Effector CD8-positive, alpha-beta T cell (primary cell): ENCODE results near the gene CALHM4.

Source experiments
- DNase-seq: peaks from one replicate; lab custom pipeline; 2025; lab: John Stamatoyannopoulos, UW
- total RNA-seq, 4 experiments: gene quantifications; one replicate each; lab custom pipeline; 2026; lab: John Stamatoyannopoulos, UW

Gene CALHM4, protein sequence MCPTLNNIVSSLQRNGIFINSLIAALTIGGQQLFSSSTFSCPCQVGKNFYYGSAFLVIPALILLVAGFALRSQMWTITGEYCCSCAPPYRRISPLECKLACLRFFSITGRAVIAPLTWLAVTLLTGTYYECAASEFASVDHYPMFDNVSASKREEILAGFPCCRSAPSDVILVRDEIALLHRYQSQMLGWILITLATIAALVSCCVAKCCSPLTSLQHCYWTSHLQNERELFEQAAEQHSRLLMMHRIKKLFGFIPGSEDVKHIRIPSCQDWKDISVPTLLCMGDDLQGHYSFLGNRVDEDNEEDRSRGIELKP
- 0 to 0.36 (median 0) reads per million in 4 experiments for total RNA-seq

DNA sequence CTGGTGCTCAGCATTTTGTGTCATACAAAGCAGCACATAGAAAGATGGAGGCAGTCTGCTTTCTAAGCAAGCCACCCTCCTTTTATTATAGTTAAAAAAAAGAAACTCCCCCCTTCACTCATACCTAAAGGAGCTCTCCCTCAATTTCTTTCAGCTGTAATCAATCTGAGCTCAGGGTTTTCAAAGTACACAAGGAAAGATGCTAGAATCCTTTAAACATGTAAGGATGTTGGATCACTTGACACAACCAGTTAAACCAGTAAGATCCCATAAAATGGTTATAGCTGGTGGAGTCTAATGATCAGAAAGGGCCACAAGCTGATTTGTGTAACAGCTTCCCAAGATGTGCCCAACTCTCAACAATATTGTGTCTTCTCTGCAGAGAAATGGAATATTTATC, at the start of gene CALHM4:
Gene CALHM4 (plus strand): TSS at position 301 of the 400 bp plus-strand sequence. CDS start 43 bp downstream, at position 344.
- no peak for DNase-seq

DNA sequence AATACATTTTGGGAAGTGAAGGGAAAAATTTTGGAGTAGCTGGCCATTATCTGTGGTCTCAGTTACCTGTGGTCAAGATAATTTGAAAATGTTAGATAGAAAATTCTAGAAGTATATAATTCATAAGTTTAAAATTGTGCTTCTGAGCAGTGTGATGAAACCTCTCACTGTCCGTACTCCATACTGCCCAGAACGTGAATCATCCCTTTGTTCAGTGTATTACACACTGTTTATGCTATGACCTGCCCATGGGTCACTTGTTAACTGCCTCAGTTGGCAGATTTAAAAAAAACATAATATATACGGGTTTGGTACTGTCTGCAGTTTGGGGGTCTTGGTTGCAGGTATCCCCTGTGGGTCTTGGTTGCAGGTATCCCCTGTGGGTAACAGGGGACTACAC, 46.2 kb upstream of the CALHM4 start:
- DNase-seq: no peak

DNA sequence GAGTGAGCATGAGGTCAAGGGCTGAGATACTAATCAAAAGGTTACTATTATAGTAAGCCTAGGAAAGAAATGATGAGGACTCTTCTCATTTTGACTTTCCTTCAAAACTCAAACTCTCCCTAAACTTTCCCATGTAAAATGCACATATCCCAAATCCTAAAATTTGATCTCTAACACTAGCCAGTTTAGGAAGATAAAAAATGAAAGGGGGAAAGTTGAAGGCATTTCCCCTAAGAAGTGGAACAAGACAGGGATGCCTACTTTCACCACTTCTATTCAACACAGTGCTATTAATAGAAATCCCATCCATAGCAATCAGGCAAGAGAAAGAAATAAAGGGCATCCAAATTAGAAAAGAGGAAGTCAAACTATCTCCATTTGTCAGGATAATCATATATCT, 45.0 kb upstream of the CALHM4 start:
- no peak for DNase-seq

DNA sequence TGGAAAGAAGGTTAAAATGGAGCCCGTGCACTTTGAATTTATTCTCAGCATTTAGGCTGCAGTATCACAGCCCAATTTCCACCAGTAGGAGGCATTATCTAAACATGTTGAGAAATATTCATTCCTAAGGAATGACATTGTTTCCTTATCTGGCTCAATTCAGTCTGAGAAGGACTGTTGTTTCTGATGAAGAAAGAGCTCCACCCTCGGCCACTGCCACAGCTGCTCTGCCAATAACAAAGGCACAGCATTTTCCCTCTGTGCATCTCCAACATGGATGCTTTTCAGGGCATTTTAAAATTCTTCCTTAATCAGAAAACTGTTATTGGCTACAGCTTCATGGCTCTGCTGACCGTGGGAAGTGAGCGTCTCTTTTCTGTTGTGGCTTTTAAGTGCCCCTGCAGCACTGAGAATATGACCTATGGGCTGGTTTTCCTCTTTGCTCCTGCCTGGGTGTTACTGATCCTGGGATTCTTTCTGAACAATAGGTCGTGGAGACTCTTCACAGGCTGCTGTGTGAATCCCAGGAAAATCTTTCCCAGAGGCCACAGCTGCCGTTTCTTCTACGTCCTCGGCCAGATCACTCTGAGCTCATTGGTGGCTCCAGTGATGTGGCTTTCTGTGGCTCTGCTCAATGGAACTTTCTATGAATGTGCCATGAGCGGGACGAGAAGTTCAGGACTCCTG, 42.0 kb upstream of the CALHM4 start, which contains the start of gene CALHM5:
Gene CALHM5 (plus strand): TSS at position 216 of the 687 bp plus-strand sequence. CDS start 58 bp downstream, at position 274.
- no peak for DNase-seq

DNA sequence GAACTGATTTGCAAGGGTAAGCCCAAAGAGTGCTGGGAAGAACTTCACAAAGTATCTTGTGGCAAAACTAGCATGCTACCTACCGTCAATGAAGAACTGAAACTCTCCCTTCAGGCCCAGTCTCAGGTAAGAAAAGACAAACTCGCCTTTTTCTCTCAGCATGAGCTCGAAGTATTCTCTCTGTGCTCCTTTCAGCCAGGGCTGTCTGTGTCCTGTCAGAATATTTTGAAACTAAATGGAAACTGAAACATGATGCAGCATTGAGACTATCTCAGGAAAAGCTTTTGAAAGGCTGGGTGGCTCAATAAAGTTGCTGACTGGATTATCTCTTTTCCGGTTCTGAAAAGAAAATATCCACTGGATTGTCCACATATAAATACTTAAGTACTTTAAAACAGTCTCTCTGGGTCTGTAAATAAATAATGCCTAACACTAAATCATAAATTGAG, 41.4 kb upstream of the CALHM4 start:
- no peak for DNase-seq

DNA sequence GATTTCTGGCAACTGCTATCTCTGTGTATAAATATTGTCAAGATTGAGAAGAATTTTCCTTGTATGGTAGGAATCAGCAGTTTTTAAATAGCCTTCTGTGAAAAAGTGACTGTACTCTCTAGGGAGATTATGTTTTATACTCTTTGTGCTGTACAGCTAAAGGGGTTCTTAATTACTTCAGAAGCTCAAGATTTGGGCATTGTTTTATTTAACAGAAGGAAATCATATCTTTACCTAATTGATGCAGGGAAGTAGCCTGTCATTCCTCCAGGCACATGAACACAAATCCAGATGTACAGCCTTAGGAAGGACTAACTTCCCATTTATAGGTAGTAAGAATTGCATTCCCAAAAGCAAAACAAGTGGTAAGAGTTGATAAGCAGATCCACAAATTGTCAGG, 40.8 kb upstream of the CALHM4 start:
- no peak for DNase-seq

DNA sequence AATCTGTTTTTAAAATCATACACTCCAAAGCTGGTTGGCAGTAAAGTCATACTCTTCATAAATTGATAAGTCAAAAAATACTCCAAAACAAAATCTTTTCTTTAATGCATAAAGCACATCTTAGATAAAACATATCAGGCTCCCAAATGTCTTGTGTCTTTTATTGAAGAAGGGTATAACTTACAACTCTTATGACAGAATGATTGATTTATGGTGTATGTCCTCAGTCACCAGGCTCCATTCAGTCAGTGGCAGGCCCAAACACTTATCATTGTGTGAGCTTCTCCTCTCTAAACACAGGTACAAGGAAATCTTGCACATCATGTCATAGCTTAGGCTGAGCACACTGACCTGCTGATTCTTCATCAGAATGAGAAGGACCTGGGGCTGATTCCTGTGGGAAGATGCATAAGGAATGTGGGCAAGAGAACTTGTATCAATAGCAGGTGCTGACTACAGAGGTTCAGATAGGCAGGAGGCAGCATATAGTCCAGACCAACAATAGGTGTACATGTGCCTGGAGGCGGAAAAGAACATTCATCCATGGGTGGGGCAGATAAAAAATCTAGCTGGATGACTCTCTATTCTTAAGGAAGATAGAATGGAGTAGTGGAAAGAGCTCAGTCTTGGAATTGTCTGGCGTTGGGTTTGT, 40.2 kb upstream of the CALHM4 start:
- DNase-seq: no peak

DNA sequence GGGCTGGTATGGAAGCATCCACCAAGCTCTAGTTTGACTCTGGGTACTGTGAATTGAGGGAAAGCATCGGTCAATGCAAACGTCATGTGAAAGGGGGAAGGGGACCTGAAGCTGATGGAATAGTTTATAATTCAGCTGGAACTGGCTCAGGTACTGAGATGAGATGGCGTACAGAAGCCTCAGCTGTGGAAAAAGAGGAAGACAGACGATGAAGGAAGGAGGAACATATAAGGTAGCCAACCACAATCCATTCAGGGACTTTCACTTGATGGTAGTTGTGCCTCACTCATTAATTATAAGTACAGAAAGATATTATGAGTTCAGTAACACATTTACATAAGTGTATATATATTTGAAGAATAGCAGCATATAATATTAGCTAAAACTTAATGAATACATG, 39.4 kb upstream of the CALHM4 start:
- DNase-seq: no peak

DNA sequence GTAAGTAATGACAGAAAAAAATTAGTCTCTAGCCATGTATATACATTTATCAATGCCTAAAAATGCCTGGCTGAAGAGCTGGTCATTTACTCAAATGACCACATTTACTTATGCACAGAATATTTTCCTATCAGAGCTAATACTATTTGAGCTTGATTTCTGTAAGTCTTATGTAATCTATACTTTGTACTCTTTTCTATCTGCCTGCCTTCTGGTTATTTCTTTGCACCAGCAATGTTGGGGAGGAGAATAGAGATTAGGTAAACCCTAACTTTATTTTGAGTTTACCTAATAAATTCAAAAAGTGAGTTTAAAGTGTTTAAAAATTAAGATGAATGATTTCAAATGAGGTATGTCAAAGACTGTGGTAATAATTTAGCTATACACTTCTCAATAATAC, 38.4 kb upstream of the CALHM4 start:
- DNase-seq: no peak

DNA sequence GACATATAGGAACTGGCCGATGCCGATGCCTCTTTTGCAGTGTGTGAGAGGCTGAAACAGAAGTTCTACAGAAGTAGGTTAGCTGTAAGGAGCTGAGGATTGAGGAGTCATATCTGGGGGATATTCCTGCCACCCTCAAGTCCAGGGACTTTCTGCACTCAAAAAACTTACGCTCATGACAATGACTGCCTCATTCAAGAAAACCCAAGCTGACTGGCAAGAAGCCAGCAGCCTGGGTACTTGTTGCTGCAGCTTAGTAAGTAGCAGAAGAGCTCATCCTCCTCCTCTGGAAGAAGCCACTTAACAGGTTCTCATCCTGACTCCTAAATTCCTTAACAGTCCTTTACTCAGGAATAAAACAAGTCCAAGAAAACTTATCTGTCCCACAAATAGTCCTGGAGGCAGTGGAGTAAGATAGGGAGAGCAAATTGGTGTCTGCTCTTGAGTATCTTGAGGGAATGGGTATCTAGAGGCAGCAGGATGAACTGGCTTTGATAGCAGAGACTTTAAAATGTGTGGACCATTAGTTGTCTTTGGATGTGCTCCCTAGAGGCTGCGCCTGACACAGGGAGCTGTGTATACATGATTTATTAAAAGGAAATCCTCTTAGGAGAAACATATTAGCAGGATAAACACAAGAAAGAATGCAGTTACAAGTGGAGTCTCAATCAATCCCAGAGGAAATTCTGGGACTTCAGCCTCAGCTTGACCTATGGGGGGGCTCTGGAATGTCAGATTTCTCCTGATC, 34.8 kb upstream of the CALHM4 start:
- no peak for DNase-seq

DNA sequence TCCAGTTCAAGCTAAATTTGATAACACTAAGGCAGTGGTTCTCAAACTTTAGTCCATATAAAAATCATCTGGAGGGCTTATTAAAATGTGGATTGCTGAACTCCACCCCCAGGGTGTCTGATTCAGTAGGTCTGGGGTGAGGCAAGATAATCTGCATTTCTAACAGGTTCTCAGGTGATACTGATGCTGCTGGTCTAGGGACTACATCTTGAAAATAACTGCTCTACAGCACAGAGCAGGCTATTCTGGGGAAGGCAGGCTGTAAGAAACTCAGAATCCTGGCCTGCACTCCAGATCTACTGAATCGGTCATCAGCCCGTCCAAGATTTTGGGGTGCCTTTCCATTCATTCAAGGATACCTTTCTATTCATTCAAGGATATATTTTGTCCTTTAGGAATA, 30.7 kb upstream of the CALHM4 start:
- DNase-seq: no peak

DNA sequence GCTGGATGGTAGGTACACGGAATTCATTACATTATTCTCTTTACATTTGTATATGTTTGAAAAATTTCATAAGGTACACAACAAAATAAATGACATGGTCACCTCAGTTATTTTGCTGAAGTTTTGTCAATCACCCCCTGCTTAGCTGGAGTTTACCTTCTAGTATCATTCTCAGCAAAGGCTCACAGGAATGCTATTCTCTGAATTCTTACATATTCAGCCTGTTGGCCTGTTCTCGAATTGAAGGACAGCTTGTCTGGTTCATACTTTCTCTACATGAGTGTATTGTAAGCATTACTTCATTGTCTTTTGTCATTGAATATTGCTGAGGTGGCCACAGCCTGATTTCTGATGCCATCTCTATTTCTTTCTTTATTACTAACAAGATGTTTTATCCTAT, 29.3 kb upstream of the CALHM4 start:
- DNase-seq: no peak

DNA sequence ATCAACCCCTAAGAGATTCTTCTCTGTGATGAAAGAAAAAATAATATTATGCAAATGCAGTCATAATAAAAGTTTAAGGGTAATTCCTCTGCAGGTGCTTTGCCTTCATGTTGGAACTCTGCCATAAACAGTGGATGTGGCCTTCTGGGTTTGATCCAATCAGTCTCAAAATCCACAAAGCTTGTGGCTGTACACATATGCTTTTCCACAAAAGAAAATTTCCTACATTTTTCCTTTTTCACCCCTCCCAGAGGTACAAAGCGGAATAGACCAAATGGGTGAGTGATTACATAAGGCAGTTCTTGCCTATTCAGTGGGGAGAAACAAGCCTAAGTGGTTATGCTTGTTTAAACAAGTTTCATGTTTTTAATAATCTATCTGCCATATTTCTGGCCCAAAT, 25.4 kb upstream of the CALHM4 start:
- DNase-seq: no peak

DNA sequence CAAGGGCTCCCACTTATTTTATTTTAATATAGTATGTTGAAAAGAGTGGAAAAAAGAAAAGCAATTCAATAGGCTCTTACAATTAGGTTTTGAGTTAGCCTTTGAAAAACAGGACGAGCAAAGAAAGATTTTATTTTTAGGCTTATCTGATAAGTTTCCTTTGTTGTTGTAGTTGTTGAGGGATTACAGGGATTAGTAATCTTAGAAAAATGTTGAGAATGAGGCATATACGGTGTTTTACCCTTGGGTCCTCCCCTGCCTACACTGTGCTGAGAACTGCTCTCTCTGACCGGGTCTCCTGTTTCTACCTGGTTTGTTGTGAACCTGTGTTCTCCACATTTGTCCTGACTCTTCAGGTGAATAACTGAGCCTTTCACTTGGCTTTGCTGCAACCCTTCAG, 24.8 kb upstream of the CALHM4 start:
- no peak for DNase-seq

DNA sequence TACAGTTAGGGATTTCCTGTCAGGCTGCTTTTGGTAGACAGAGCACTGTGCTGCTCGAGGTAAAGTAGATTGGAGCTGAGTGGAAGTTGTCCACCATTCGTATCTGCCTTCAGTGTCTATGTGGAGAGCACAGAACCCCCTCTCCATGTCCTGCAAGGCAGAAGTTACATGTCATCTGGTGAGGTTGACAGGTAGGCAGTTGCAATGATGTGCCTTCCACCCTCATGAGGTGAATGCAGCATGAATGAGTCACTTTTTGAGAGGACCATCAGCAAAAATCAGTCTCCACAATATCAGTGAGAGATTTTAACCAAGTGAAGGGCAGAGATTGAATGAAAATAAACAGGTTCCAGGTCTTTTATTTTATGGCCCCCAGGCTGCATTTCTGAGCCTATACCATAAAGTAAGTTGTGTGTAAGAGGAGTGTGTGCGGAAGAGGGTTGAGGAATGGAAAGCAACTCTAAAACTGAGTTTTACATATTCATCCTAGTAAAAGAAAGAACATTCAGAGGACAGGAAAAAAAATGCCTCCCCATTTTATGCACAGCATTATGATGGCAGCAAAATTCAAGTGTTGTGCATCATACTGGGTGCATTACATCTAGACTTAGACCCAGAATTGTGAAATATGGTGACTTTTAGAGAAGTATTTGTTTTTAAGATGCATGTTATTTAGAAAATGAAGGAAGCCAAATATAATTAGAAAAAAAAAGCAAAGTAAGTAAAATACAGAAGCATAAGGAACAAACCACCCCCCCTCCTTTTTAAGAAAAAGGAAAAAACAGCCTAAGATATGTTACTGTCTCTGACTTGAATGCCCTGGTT, 23.9 kb upstream of the CALHM4 start:
- no peak for DNase-seq

DNA sequence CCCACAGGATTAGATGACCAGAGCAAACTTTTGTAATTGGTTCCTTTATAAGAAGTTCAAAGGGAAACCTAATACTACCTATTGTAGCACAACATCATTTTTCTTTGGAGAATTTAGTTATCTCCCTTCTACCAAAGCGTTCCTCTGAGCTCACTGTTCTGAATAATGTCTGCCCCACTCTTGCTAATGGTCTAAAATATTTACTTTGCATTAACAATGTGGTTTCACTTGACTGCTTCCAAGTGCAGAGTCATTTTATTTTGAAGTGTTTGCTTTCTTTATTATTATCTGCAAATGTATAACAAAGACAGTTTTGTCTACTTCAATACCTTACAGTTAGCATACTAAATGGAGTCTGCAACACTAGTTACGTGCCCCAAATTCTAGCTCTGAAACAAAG, 23.1 kb upstream of the CALHM4 start:
- DNase-seq: no peak

DNA sequence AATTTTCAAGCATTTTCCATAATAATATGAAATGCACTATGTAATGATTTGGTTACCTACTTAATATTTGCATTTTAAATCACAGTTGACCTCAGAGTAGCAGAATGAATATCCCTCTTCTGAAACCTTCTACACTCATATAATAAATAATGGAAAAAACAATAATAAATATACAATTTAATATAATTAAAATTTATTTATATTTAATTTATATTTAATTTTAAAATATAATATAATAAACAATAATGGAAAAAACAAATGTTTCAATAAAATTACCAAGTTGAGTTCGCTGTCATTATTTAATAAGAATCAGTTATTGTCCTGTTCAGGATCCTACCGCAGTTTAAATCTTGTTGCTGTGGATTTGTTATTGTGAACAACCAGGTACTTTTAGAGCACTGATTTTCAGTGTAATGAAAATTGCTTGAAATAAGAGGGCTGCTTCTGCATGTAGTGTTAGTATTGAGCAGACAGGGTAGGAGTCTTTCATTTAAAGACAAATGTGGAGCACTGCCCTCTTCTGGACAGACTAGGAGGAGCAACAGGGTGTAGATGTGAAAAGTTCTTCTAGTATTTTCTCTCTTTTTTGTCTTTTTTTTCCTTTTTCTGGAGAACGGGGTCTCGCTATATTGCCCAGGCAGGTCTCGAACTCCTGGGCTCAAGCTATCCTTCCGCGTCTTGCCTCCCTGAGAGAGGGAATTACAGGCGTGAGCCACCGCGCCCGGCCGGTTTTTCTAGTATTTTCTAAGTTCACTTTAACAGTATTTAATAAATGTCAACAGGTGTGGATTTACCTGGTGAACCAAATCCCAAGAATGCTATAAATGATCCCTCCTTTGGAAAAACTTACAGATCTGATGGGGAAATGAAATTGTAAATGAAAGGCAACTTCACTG, 21.6 kb upstream of the CALHM4 start:
- DNase-seq: peak; percentile 45

DNA sequence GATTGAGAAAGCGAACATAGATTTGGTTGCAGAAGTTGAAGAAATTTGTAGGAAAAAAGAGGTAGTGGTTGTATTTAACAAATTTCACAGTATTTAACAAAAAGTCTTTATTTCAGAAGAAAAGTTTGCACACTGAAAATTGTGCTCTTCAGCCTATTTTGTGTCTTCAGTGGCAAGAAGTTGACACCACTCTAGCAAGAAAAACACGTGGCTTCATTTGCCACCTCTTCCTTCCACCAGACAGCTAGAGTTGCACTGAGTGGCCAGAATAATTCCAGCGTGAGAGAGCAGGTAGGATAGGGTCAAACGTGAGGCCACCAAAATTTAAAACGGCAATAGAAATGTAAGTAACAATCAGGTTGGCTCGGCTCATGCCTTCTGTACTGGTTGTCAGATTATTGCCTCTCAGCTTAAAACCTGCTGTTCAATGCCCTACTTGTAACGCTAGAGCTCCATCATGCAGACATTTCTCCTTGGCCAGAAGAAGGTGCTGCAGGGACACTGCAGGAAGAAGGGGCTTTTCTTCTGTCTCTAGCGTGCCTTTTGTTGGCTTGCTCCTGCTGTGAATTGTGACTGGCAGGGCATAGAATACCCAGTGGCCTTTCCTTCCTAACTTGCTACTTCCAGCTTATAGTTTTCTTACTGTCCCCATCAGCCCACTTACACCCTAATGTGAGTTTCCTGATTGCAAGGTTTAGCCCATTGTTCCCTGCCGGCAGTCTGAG, 20.2 kb upstream of the CALHM4 start:
- no peak for DNase-seq

DNA sequence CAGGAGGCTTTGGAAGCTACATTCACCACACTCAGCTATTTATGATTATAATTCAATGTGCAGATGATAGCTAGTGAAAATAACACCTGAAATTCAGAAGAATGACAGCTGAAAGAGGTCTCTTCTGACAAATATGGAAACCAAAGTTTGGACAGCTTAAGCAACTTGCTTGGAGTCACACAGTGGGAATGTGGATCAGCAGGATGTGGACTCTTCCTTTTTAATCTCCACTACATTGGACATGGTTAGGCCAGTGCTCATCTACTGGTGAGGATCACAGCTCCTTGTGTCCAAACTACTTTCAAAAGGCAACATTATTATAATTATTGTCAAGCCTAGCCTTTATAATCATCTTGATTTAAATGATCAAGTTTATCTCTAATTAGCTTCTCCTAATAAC, 18.4 kb upstream of the CALHM4 start:
- DNase-seq: no peak

DNA sequence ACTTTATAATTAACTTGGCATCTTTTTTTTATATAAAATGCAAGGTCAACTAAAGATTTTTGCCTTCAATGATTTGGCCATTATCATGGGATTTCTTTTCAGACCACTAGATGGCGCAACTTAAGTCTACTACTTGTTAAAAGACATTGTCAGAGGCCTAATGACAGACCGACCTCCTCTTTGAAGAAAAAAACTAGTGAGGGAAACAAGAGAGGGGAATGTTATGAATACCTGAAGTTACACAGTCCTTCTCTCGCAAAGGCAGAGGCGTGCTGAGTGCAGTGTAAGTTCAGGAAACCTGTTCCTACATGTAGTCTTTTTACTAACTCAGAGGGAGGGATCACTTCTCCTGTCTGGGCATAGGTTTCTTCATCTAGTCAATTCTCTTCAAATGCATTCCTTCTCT, 17.3 kb upstream of the CALHM4 start:
- DNase-seq: no peak
